ENCODE data around the gene MRPS35.

The MRPS35 gene

GRCh38 chr12:27696293-27696652, 14.4 kb upstream of the MRPS35 start, which contains the start of gene REP15:
Gene REP15, plus strand, starts transcription at chr12:27696447. Its CDS starts 116 bp downstream, at chr12:27696563.
- Histone ChIP-seq H2BK120ac (ENCODE audit: insufficient read depth, low read length, poor library complexity) (no peak within 1 kb of the TSS), H4K12ac (ENCODE audit: low read depth, low read length) (no peak within 1 kb of the TSS), H2AFZ (ENCODE audit: insufficient read depth, low read length, poor library complexity) (no peak within 1 kb of the TSS), H3K9me3 (ENCODE audit: insufficient read depth, low read depth, low read length) (no peaks in the 10 kb centered on the region), H3K4ac (ENCODE audit: low read depth, low read length) (no peak within 1 kb of the TSS), H2BK5ac (ENCODE audit: low read depth, low read length, poor library complexity) (no peak within 1 kb of the TSS), H3K18ac (ENCODE audit: low read length) (no peak within 1 kb of the TSS), H3K27ac (ENCODE audit: low read depth, low read length) (peak within 1 kb of the TSS; percentile 16), H4K8ac (ENCODE audit: low read depth, low read length) (no peak within 1 kb of the TSS), H3K4me1 (ENCODE audit: control insufficient read depth in 1 of 2, insufficient read depth in 2 of 2, low read length in 2 of 2) (peaks cover 2 to 5% of the 10 kb centered on the region in 2 experiments), H2BK12ac (ENCODE audit: low read length) (no peak within 1 kb of the TSS), H3K23ac (ENCODE audit: low read length) (no peak within 1 kb of the TSS), H3K36me3 (ENCODE audit: control insufficient read depth in 1 of 2, insufficient read depth in 2 of 2, low read length in 2 of 2) (peaks cover 15 to 28% of the 10 kb centered on the region in 2 experiments), H3K14ac (ENCODE audit: low read length) (no peak within 1 kb of the TSS), H3K79me1 (ENCODE audit: low read length) (no peaks in the 10 kb centered on the region), H3K27me3 (ENCODE audit: insufficient read depth, low read length) (no peaks in the 10 kb centered on the region), H2AK5ac (ENCODE audit: low read length) (no peak within 1 kb of the TSS), H3K9ac (ENCODE audit: low read length) (no peak within 1 kb of the TSS), H4K91ac (ENCODE audit: low read depth, low read length) (no peak within 1 kb of the TSS), H3K4me3 (ENCODE audit: low read depth, low read length) (no peak within 1 kb of the TSS), H3K4me2 (ENCODE audit: low read length) (no peak within 1 kb of the TSS), H3K79me2 (ENCODE audit: control insufficient read depth, insufficient read depth, low read length, poor library complexity) (no peaks in the 10 kb centered on the region)
- no CpG with 5 or more reads among the region's 5 CpGs for WGBS (ENCODE audit: extremely low coverage, insufficient coverage, insufficient read length)
- no peak for DNase-seq

GRCh38 chr12:27696864-27697564, 13.6 kb upstream of the MRPS35 start:
- no peak overlapping the region for H2BK12ac ChIP-seq (ENCODE audit: low read length)
- H2AK5ac ChIP-seq (ENCODE audit: low read length): no peak overlapping the region
- H3K4me1 ChIP-seq (ENCODE audit: control insufficient read depth in 1 of 2, insufficient read depth in 2 of 2, low read length in 2 of 2): peaks cover 2 to 5% of the 10 kb centered on the region in 2 experiments
- H3K18ac ChIP-seq (ENCODE audit: low read length): no peak overlapping the region
- H3K27ac ChIP-seq (ENCODE audit: low read depth, low read length): peak overlapping the region; percentile 16
- no peak overlapping the region for H2AFZ ChIP-seq (ENCODE audit: insufficient read depth, low read length, poor library complexity)
- H3K23ac ChIP-seq (ENCODE audit: low read length): no peak overlapping the region
- WGBS (ENCODE audit: extremely low coverage, insufficient coverage, insufficient read length): no CpG with 5 or more reads among the region's 3 CpGs
- no peak overlapping the region for H3K4me2 ChIP-seq (ENCODE audit: low read length)
- H4K12ac ChIP-seq (ENCODE audit: low read depth, low read length): no peak overlapping the region
- no peak overlapping the region for H3K9ac ChIP-seq (ENCODE audit: low read length)
- DNase-seq: no peak
- H3K9me3 ChIP-seq (ENCODE audit: insufficient read depth, low read depth, low read length): no peaks in the 10 kb centered on the region
- no peak overlapping the region for H4K91ac ChIP-seq (ENCODE audit: low read depth, low read length)
- H3K79me1 ChIP-seq (ENCODE audit: low read length): no peaks in the 10 kb centered on the region
- no peaks in the 10 kb centered on the region for H3K27me3 ChIP-seq (ENCODE audit: insufficient read depth, low read length)
- no peak overlapping the region for H3K4ac ChIP-seq (ENCODE audit: low read depth, low read length)
- no peak overlapping the region for H2BK120ac ChIP-seq (ENCODE audit: insufficient read depth, low read length, poor library complexity)
- H3K79me2 ChIP-seq (ENCODE audit: control insufficient read depth, insufficient read depth, low read length, poor library complexity): no peaks in the 10 kb centered on the region
- peaks cover 15 to 25% of the 10 kb centered on the region in 2 experiments for H3K36me3 ChIP-seq (ENCODE audit: control insufficient read depth in 1 of 2, insufficient read depth in 2 of 2, low read length in 2 of 2)
- no peak overlapping the region for H3K4me3 ChIP-seq (ENCODE audit: low read depth, low read length)
- no peak overlapping the region for H4K8ac ChIP-seq (ENCODE audit: low read depth, low read length)
- H2BK5ac ChIP-seq (ENCODE audit: low read depth, low read length, poor library complexity): no peak overlapping the region
- no peak overlapping the region for H3K14ac ChIP-seq (ENCODE audit: low read length)

DNA sequence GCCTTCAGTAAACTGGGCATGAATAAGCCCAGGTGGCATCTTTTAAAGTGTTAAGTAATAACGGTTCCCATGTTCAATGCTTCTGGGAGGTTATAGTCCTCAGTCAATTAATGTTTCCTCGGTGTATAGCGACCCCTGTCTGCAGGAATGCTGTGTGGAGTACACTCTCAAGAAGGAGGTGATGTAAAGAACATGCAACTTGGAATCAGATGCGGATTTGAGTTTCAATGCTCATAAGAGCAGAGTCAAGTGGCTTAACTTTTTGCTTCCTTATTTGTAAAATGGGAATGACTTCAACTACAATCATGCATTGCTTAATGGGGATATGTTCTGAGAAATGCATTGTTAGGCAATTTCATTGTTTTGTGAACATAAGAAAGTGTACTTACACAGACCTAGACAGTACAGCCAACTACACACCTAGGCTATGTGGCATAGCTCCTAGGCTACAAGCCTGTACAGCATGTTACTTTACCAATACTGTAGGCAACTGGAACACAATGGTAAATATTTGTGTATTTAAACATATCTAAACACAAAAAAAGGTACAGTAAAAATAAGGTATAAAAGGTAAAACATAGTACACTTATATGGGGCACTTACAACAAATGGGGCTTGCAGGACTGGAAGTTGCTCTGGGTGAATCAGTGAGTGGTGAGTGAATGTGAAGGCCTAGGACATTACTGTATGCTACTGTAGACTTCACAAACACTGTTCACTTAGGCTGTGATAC, 6.7 kb upstream of the MRPS35 start:
- peak; percentile 85 to 99 for DNase-seq

DNA sequence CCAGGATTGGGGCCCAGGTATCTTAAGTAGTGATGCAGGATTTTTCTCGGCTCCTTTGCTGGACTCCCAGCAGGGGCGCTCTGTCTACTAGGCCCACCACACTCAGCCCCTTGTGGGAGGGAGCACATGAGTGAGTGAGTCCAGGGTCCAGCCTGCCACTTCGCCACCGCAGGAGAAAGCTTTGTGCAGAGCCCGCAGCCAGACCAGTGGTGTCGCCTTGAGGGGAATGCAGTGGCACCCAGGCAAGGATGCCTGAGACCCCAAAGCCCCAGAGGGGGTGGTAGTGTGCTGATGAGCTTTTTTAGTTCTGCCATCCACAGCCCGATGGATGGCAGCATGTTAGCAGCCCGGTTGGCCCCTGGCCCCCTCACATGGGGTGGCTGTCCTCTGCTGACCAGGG, 5.4 kb upstream of the MRPS35 start:
- Histone ChIP-seq H3K4me1 (ENCODE audit: control insufficient read depth in 1 of 2, insufficient read depth in 2 of 2, low read length in 2 of 2) (no peaks in the 10 kb centered on the region), H3K4me3 (ENCODE audit: low read depth, low read length) (no peak overlapping the region), H2AK5ac (ENCODE audit: low read length) (no peak overlapping the region), H2BK12ac (ENCODE audit: low read length) (no peak overlapping the region), H3K14ac (ENCODE audit: low read length) (no peak overlapping the region), H4K12ac (ENCODE audit: low read depth, low read length) (no peak overlapping the region), H3K27ac (ENCODE audit: low read depth, low read length) (no peak overlapping the region), H3K23ac (ENCODE audit: low read length) (no peak overlapping the region), H3K4ac (ENCODE audit: low read depth, low read length) (no peak overlapping the region), H3K9ac (ENCODE audit: low read length) (no peak overlapping the region), H3K18ac (ENCODE audit: low read length) (no peak overlapping the region), H3K27me3 (ENCODE audit: insufficient read depth, low read length) (no peaks in the 10 kb centered on the region), H4K91ac (ENCODE audit: low read depth, low read length) (no peak overlapping the region), H2AFZ (ENCODE audit: insufficient read depth, low read length, poor library complexity) (no peak overlapping the region), H2BK120ac (ENCODE audit: insufficient read depth, low read length, poor library complexity) (no peak overlapping the region), H3K36me3 (ENCODE audit: control insufficient read depth in 1 of 2, insufficient read depth in 2 of 2, low read length in 2 of 2) (no peaks in the 10 kb centered on the region), H2BK5ac (ENCODE audit: low read depth, low read length, poor library complexity) (no peak overlapping the region), H3K9me3 (ENCODE audit: insufficient read depth, low read depth, low read length) (no peaks in the 10 kb centered on the region), H3K79me2 (ENCODE audit: control insufficient read depth, insufficient read depth, low read length, poor library complexity) (no peaks in the 10 kb centered on the region), H3K79me1 (ENCODE audit: low read length) (peaks cover 2% of the 10 kb centered on the region), H3K4me2 (ENCODE audit: low read length) (no peak overlapping the region), H4K8ac (ENCODE audit: low read depth, low read length) (no peak overlapping the region)
- no peak for DNase-seq
- WGBS (ENCODE audit: extremely low coverage, insufficient coverage, insufficient read length): no CpG with 5 or more reads among the region's 8 CpGs

More for the DNA sequence above, 6.7 kb upstream of the MRPS35 start:
- Histone ChIP-seq H3K9me3 (ENCODE audit: insufficient read depth, low read depth, low read length) (no peaks in the 10 kb centered on the region), H3K27me3 (ENCODE audit: insufficient read depth, low read length) (no peaks in the 10 kb centered on the region), H3K36me3 (ENCODE audit: control insufficient read depth in 1 of 2, insufficient read depth in 2 of 2, low read length in 2 of 2) (no peaks in the 10 kb centered on the region), H3K14ac (ENCODE audit: low read length) (no peak overlapping the region), H2AFZ (ENCODE audit: insufficient read depth, low read length, poor library complexity) (no peak overlapping the region), H3K23ac (ENCODE audit: low read length) (no peak overlapping the region), H2BK12ac (ENCODE audit: low read length) (no peak overlapping the region), H2AK5ac (ENCODE audit: low read length) (no peak overlapping the region), H3K4me3 (ENCODE audit: low read depth, low read length) (no peak overlapping the region), H4K91ac (ENCODE audit: low read depth, low read length) (no peak overlapping the region), H3K4ac (ENCODE audit: low read depth, low read length) (no peak overlapping the region), H4K8ac (ENCODE audit: low read depth, low read length) (no peak overlapping the region), H2BK120ac (ENCODE audit: insufficient read depth, low read length, poor library complexity) (no peak overlapping the region), H3K4me1 (ENCODE audit: control insufficient read depth in 1 of 2, insufficient read depth in 2 of 2, low read length in 2 of 2) (no peaks in the 10 kb centered on the region), H3K79me2 (ENCODE audit: control insufficient read depth, insufficient read depth, low read length, poor library complexity) (no peaks in the 10 kb centered on the region), H4K12ac (ENCODE audit: low read depth, low read length) (no peak overlapping the region), H3K18ac (ENCODE audit: low read length) (no peak overlapping the region), H3K9ac (ENCODE audit: low read length) (no peak overlapping the region), H3K4me2 (ENCODE audit: low read length) (no peak overlapping the region), H3K27ac (ENCODE audit: low read depth, low read length) (no peak overlapping the region), H2BK5ac (ENCODE audit: low read depth, low read length, poor library complexity) (no peak overlapping the region), H3K79me1 (ENCODE audit: low read length) (no peaks in the 10 kb centered on the region)
- WGBS (ENCODE audit: extremely low coverage, insufficient coverage, insufficient read length): no CpG with 5 or more reads among the region's 4 CpGs
